Skin epidermis (tissue), 12 donors: ENCODE measurements around the gene ARSJ.
"Not testable (repeated sequence)": the region's sequence is repeated elsewhere in the genome, so short reads cannot be mapped to it uniquely, and the experiment has no call there.

Experiments used
- H3K27ac ChIP-seq, 21 experiments: fragments of 200-600 bp; sonication (generic) in 11 of 21; one replicate each; pipeline ENCODE4 v1.5.0; 2020; ENCODE audit warnings: mild to moderate bottlenecking in 3 of 21, inconsistent platforms in 2 of 21, moderate library complexity in 2 of 21
- H3K4me3 ChIP-seq, 7 experiments: fragments of 200-600 bp; sonication (generic) in 2 of 7; one replicate each; pipeline ENCODE4 v1.5.0; 2020; ENCODE audit warnings: inconsistent platforms in 2 of 7, mild to moderate bottlenecking in 2 of 7, moderate library complexity in 1 of 7

ARSJ gene

DNA sequence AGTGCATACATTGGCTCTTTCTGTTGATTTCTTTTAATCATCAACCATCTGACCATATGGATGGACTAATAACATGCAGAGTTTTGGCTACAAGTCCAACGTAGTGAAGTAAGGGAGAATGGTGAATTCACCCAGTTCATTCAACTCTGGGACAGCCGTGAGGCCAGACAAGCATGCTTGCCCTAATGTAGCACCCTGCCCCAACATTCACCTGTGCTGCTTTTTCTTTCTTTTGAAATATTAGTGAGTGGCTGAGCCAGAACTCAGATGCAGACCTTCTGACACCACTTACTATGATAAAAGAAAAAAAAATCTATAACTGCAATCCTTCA is 17.5 kb downstream of the ARSJ start:
- H3K4me3 ChIP-seq: no peak overlapping the region
- H3K27ac ChIP-seq: no peak overlapping the region

DNA sequence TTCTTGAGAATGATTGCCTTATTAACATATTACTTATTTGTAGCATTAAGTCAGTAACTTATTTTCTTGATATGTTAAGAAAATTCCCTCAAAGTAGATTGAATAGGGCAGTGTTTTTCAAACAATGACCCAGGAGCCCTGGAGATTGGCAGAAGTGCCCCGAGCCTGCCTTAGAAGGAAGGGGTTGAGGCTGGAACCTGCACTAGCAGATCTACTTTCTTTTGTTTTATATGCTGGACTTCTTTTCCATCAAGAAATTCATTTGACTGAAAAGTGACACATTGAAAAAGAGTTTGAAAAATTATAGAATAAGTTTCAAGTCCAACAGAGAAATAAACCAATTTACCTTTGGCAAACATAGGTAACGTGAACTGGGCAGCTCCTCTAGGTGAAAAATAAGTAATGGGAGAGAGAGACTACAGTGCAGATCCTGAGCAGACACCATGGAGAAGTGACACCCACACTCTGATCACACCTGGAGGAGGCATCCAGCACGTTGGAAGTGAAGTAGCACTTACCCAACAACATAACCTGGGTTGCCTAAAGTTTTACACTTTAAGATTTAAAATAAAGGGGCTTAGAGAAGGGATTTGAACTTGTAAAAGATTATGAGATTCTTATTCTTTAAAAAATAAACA is 18.6 kb downstream of the ARSJ start:
- Histone ChIP-seq H3K27ac (peak overlapping the region in 1 of 21 experiments; percentile 23), H3K4me3 (no peak overlapping the region)

DNA sequence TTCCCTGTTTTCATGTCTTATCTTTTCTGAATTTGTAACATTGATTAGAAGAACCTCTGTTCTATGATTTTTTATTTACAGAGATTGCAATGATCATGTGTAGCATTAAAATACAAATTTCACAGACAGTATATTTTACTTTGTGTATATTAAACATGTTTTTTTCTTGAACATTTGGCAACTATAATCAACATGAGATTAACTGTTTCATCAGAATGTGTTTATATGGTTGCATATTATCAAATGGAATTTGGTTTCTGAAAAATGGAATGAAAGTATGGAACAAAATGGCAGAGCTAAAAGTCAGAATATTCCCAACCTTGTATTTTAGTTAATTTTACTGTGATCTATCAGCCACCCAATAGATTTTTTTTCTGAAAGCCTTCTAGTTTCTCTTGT is 19.9 kb downstream of the ARSJ start:
- peak overlapping the region in 1 of 21 experiments; percentile 20 for H3K27ac ChIP-seq
- no peak overlapping the region for H3K4me3 ChIP-seq

DNA sequence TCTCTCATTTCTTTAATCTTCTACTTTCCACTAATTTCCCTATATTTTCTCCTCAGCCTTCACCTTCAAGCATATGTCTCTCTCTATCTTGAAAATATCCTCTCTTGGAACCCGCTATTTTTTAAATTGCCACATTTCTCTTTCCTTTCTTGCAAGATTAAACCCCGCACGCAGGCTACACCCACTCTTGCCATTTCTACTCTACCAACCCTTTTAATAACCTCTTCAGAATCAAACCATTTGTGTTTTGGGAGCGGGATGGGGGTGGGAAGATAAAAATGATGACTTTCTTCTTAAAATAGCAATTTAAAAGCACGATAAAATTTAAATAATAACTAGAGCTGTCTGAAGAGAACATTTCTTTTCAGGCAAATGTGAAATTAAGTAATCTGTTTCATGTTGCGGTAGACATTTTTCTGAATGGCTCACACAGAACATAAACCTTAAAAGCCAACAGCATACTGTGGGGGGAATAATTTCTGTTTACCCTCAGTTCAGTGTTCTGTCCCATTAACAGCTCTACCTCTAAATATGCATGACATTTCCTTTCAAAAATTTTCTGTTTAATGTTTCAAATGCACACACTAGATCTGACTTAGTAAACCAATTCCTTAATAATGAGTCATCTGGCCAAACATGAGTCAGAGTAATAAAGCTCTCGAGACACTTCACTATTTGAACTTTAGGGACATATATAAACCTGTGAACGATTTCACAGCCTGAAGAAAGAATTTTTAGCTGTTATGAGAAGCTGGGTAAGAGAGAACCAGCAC is 20.5 kb downstream of the ARSJ start:
- Histone ChIP-seq H3K27ac (peak overlapping the region in 2 of 21 experiments; percentile 41 to 55), H3K4me3 (no peak overlapping the region)

DNA sequence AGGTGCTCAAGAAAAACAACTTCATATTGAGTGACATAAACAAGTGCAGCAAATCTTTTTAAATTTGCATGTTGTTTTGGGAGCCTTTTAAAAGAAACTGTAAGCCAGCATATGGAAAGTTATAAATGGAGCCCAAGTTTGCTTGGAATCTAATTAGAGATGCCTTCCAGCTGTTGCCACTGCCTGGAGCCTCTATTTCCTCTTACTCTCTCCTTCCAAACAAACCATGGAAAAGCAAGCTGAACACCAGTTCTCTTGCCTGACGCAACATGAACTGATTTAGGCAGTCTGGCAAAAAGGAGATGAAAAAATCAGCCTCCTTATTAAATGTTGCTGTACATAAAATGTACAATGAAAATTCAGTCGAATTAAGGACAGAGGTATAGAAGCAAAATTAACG is 21.5 kb downstream of the ARSJ start:
- no peak overlapping the region for H3K4me3 ChIP-seq
- no peak overlapping the region for H3K27ac ChIP-seq

DNA sequence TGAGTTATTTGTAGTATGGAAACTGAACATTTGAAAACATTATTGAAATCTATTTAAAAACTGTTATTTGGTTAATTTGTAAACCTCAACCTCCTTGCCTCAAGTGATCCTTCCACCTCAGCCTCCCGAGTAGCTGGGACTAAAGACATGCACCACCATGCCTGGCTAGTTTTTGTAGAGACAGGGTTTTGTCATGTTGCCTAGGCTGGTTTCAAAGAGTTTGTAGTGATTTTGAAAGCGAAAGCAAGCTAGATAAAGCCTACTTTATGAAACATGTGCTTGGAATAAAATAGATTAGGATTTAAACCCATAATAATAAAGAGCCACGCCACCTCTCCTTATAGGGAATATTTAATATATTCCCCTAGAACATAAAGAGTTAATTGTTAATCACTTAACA is 23.5 kb downstream of the ARSJ start:
- no peak overlapping the region for H3K4me3 ChIP-seq
- no peak overlapping the region for H3K27ac ChIP-seq

DNA sequence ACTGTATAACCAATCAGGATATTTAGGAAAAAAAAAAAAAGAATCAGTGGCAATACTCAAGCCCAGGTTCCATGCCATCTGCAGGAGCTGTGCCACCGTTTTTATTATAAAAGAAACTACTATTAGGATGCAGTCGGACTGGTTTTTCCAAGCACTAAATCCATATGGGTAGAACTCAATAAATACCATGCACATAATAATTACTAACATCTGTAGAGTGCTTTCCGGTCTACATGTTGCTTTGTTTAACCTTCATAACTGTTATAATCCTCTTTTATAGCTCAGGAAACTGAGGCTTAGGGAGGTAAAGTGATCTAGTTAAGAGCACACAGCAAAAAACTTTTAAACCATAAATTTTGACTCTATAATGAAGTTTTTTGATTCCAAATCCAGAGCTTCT is 24.0 kb downstream of the ARSJ start:
- no peak overlapping the region for H3K4me3 ChIP-seq
- no peak overlapping the region for H3K27ac ChIP-seq

DNA sequence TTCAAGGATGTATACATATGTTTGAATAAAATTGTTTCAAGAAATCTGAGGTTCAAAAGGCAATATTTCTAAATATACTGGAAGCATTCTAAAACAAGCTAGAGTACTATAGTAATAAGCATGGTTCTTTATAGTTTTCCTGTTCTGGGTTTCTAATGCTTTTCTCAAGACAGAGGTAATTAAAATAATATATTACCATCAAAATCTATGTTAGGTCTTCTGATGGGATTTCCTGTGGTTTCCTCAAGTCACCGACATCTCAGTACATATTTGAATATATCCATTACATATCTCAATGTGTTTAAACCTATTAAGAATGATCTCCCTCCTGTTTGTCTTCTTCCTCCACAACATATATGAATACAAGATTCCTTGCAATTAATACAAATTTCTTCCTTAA is 25.6 kb downstream of the ARSJ start:
- no peak overlapping the region for H3K27ac ChIP-seq

DNA sequence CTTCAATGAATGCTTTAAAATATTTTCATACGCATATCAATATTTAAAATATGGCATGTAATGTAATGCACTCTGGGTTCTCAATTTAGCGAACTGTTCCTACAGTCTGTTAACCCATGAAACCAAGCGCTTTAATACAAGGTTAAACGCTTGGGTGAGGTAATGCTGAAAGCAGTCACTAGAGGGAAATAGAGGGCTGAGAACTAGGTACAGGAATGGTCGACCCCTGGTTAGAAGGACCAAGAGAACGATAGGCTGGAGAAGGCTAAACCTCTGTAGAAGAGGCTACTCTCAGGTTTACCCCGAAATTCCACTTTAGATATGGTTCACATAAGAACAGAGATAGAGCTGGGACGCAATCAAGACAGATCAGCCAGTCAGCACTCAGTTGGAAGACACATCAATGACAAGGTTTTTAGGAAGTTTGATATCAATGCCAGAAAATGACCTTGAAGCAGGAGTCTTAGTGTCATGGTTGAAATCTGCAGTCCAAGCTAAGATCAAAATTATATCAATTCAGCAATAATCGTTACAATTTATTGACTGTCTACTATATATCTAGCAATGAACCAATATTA is 26.9 kb downstream of the ARSJ start:
- no peak overlapping the region for H3K4me3 ChIP-seq

More for the DNA sequence above, 25.6 kb downstream of the ARSJ start:
- H3K4me3 ChIP-seq: no peak overlapping the region

DNA sequence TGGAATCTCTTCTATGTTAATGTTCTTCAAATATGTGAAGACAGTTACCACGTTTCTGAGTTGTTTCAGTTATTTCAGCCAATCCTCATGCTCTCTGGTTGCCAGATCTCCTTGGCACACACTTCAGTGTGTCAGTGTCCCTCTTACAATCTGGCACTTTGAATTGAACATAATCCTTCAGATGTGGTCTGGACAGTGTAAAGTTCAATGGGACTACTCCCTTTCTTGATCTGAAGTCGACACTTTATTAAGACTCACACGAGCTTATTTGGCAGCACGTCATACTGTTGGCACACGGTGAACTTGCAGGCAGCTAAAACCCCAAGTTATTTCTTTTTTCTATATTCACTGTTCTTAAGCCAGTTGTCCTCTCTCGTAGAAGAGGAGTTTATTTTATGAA is 28.2 kb downstream of the ARSJ start:
- no peak overlapping the region for H3K4me3 ChIP-seq
- peak overlapping the region in 2 of 21 experiments; percentile 4 to 27 for H3K27ac ChIP-seq

More for the DNA sequence above, 26.9 kb downstream of the ARSJ start:
- H3K27ac ChIP-seq: no peak overlapping the region

DNA sequence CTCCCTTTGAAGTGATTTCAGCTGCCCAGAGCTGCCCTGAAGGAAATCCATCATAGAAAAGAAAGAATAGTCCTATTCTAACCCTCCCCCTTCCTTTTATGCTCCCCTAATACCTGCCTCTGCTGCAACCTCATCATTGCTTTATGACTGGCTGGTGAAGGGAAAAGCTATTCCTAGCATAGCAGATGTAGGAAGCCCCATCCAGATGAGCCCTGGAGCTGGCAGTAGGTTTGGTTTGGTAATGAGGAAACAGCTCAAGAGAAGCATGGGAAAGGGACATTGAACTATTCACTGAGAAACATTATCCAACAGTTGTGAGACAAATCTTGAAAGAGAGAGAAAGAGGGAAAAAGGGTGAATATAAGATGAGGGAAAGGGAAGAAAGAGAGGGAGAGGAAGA is 29.2 kb downstream of the ARSJ start:
- Histone ChIP-seq H3K27ac (no peak overlapping the region), H3K4me3 (no peak overlapping the region)

DNA sequence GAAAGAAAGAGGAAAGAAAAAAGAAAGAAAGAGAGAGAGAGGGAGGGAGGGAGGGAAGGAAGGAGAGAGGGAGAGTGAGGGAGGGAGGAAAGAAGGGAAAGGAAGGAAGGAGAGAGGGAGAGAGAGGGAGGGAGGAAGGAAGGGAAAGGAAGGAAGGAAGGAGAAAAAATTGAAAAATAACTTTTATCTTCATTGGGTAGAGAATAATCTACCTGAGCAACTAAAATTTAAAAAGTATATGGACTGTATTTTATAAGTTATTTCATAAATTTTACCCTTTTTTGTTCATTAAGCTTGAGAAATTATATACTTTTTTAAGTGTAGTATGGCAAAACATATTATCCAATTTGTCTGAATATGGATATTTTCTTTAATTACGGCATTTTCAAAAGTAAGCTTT is 32.0 kb downstream of the ARSJ start:
- no peak overlapping the region for H3K27ac ChIP-seq
- H3K4me3 ChIP-seq: no peak overlapping the region

DNA sequence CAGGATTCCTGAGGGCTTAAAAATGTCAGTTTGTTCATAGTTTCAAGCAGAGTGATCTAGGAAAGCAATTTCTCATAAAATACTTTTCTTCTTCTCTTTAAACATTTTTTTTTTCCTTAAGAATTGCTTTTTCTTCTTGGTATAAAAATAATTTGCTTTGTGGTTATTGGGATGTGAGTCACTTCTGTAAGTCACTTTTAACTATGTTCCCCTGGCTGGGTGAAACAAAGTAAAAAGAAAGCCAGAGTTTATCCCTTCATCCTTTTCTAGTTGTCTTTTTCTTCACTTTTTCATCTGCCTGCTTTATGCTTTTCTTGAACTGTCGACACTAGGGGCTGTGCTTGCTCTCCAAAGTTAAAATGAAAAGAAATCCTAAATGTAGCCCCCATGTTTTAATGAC is 33.5 kb downstream of the ARSJ start:
- Histone ChIP-seq H3K27ac (peak overlapping the region in 2 of 21 experiments; percentile 5 to 13), H3K4me3 (no peak overlapping the region)

DNA sequence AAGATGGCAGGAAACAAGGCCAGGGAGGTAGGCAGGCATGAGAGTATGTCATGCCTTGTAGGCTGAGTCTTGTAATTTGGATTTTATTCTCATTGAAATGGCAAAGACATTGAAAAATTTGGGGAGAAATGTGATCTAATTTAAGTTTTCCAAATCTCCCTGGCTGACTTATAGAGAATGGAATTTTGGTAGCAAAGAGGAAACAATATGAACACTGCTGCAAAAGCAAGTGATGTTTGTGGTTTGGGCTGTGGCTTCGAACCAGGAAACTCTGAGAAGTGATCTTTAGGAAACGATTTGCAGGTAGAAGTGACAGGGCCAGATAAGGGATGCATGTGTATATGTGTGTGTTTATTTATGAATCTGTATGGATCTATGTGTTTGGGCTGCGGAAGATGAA is 35.6 kb downstream of the ARSJ start:
- Histone ChIP-seq H3K27ac (no peak overlapping the region), H3K4me3 (no peak overlapping the region)

DNA sequence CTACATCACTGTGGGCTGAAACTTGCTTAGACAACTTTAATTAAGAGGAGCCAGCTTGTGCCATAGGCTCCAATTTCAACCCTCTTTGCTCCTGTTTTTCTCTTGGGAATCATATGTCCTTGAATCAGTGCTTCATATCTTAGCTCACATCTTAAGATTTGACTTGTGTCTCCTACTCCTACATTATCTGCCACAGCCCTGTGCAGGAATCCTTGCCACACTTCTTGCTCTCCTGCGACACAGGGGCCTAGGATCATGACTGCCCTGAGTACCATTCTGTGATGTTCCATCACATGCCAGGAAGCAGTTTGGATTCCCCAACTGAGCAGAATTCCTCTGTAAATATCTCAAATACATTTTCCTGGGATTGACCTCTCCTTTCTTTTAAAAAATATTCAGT is 36.4 kb downstream of the ARSJ start:
- no peak overlapping the region for H3K27ac ChIP-seq
- H3K4me3 ChIP-seq: no peak overlapping the region

DNA sequence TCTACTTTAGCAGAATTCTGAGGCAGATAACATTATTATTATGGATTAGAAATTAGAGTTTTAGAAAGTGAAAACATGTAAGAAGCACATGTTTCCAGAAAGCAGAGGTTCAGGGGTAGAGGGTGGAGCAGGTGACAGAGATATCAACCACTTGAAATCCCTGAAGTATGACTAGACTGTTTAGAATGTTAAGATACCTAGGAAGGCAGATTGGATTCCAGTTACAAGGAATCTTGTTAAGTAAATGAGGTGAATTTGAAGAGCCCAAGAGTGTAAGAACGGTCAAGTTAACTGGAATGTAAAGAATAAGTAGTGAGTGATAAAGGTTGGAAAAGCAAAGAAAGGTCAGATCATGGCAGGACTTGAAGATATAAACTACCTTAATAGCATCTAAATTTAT is 37.6 kb downstream of the ARSJ start:
- H3K27ac ChIP-seq: no peak overlapping the region
- no peak overlapping the region for H3K4me3 ChIP-seq

DNA sequence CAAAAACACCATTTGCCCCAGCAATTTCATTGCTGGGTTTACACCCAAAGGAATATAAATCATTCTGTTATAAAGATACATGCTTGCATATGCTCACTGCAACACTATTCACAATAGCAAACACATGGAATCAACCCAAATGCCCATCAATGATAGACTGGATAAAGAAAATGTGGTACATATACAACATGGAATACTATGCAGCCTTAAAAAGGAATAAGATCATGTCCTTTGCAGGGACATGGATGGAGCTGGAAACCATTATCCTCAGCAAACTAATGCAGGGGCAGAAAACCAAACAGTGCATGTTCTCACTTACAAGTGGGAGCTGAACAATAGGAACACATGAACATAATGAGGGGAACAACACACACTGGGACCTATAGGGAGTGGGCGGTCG is 39.3 kb downstream of the ARSJ start:
- not testable (repeated sequence) for H3K4me3 ChIP-seq, H3K27ac ChIP-seq

DNA sequence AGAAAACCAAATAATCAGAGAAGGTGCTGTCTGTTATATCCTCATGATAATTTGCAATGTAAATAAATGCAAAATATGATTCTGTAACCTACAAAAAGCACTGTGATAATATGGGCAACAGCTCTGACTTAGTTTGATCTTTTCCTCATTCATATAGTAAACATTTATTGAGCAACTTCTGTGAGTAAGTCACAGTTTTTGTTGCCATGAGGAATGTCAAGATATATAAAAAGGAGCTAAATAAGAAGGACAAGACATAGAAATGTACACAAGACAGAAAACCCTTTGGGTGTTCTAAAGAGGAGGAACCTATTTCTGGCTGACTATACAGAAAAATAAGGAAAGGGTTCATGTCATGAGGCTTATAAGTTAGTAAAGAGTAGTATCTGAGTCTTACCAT is 44.3 kb downstream of the ARSJ start:
- Histone ChIP-seq H3K27ac (no peak overlapping the region), H3K4me3 (no peak overlapping the region)

DNA sequence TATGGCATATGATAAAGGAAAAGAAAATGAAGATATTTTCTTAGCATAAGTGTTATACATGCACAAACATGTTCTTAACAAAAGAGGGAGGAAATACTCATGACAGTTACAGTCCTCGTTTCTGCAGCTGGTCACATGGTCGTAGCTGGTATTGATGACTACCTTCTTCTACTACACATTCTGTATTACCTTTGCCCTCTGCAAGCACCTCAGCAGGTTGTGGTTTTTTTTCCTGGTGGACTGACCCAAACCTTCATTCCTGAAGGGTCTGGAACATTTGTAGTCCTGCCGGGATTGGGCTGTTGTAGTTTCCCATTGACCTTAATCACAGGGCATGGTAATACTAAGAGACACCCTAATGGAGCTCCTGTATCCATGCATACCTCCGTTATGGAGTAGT is 54.7 kb downstream of the ARSJ start:
- not testable (repeated sequence) for H3K4me3 ChIP-seq

DNA sequence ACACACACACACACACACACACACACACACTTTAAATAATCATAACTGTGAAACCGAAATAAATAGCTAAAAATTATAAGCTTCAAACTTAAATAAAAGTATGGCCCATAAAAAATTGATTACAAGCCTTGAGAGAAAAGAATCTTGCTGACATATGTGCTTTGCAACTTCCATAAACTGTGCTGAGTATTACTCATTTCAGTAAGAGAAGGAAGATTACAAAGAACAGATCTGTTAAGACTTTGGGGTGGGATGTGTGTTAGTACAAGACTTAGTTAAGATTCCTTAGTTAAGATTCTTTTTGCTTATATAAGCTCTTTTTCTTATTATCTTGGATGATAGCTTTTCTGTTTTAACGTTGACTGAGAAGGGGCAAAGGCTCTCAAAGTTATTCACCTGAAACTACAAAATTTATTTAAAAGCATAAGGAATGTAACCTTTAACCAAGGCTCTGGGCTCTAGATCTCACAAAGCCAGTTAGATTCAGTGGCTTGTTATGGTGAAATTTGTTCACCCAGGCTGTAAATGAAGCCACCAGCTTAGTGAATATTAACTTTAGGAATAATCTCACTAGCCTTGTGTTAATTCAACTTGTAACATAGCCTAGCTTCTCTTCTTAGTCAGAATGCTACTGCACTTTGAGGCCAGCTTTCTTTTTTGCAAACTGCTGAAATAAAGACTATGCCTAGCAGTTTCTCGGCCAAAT is 58.2 kb downstream of the ARSJ start:
- H3K4me3 ChIP-seq: no peak overlapping the region
- H3K27ac ChIP-seq: no peak overlapping the region

More for the DNA sequence above, 54.7 kb downstream of the ARSJ start:
- H3K27ac ChIP-seq: not testable (repeated sequence)

DNA sequence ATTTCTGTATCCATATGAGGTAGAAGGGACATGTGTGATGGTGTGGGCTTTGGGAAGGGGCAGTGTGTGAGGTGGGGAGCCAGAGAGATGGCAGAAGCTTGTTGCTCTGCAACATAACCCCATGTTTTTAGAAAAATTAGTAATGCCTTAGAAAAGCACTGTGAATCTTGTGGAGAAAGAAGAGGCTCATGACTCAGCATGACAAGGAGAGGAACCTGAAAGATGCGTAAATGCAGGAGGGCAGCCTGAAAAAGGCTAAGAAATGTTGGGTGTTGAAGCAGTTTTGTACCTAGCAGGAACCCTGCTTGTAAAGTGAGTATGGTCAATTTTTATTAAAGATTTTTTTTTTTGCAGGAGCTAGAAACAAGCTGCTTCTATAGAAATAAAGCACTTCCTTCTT is 59.8 kb downstream of the ARSJ start:
- Histone ChIP-seq H3K27ac (no peak overlapping the region), H3K4me3 (no peak overlapping the region)
